Parathyroid adenoma (tissue), 2 donors: ENCODE results near the gene ADAD2.

ENCODE experiments used
- H2AFZ ChIP-seq: fragments of 300-600 bp; sonication (generic); one replicate; pipeline ENCODE4 v1.7.0; 2017; ENCODE audit warnings: antibody characterized with exemption, mild to moderate bottlenecking
- H3K27ac ChIP-seq: fragments of 300-600 bp; sonication (generic); one replicate; pipeline ENCODE4 v1.7.0; 2017
- H3K27me3 ChIP-seq: fragments of 300-600 bp; sonication (generic); one replicate; pipeline ENCODE4 v1.7.0; 2017; ENCODE audit warnings: low read length; ENCODE audit not compliant: control insufficient read depth, insufficient read depth
- H3K36me3 ChIP-seq: fragments of 300-600 bp; sonication (generic); one replicate; pipeline ENCODE4 v1.7.0; 2017; ENCODE audit warnings: low read length; ENCODE audit not compliant: control insufficient read depth, insufficient read depth
- H3K4me1 ChIP-seq: fragments of 300-600 bp; sonication (generic); one replicate; pipeline ENCODE4 v1.7.0; 2017; ENCODE audit warnings: control low read depth
- H3K4me2 ChIP-seq: fragments of 300-600 bp; sonication (generic); one replicate; pipeline ENCODE4 v1.7.0; 2017; ENCODE audit warnings: low read length
- H3K4me3 ChIP-seq: fragments of 300-600 bp; sonication (generic); one replicate; pipeline ENCODE4 v1.7.0; 2017; ENCODE audit warnings: low read depth, low read length
- H3K79me2 ChIP-seq: fragments of 300-600 bp; sonication (generic); one replicate; pipeline ENCODE4 v1.7.0; 2017; ENCODE audit warnings: control low read depth
- H3K9ac ChIP-seq: fragments of 300-600 bp; sonication (generic); one replicate; pipeline ENCODE4 v1.7.0; 2017; ENCODE audit warnings: mild to moderate bottlenecking
- H3K9me3 ChIP-seq: fragments of 300-600 bp; sonication (generic); one replicate; pipeline ENCODE4 v1.7.0; 2017; ENCODE audit warnings: low read length; ENCODE audit not compliant: control insufficient read depth
- CTCF ChIP-seq: fragments of 300-600 bp; sonication (generic); IDR thresholded peaks from one replicate; pipeline ENCODE4 v1.7.0; 2017; ENCODE audit warnings: antibody characterized with exemption, mild to moderate bottlenecking
- donor health status: primary hyperparathyroidism.

Gene ADAD2

GRCh38 chr16:84194470-84195200 lies 3.7 kb downstream of the ADAD2 start:
- Histone ChIP-seq H3K9me3 (no peaks in the 10 kb centered on the region), H3K4me1 (no peaks in the 10 kb centered on the region), H3K36me3 (no peaks in the 10 kb centered on the region), H3K27me3 (no peaks in the 10 kb centered on the region), H3K79me2 (no peaks in the 10 kb centered on the region), H3K27ac (no peak overlapping the region), H3K4me2 (no peak overlapping the region), H3K4me3 (no peak overlapping the region), H3K9ac (no peak overlapping the region), H2AFZ (no peak overlapping the region)
- TF ChIP-seq CTCF: no peak

DNA sequence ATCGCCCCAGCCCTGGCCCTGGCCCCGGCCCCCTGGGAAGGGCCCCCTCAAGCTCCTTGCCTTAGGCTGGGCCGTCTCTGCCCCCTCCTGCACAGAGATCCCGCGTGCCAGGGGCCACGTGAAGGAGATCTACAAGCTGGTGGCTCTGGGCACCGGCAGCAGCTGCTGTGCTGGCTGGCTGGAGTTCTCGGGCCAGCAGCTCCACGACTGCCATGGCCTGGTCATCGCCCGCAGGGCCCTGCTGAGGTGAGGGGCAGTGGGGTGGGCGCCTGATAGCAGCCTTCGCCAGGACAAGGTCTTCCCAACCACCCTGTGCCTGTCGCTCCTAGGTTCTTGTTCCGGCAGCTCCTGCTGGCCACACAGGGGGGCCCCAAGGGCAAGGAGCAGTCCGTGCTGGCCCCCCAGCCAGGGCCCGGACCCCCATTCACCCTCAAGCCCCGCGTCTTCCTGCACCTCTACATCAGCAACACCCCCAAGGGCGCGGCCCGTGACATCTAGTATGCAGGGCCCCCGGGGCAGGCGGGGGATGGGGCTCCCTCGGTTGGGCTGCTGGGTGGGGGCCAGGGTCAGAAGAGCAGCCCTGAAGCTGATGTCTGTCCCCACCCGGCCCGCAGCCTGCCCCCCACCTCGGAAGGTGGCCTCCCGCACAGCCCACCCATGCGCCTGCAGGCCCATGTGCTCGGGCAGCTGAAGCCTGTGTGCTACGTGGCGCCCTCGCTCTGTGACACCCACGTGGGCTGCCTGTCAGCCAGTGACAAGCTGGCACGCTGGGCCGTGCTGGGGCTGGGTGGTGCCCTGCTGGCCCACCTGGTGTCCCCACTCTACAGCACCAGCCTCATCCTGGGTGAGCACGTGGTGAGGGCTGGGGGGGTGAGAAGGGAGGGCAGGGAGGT lies 4.5 kb downstream of the ADAD2 start:
- no peaks in the 10 kb centered on the region for H3K79me2 ChIP-seq
- no peak overlapping the region for H3K4me2 ChIP-seq
- no peaks in the 10 kb centered on the region for H3K4me1 ChIP-seq
- no peaks in the 10 kb centered on the region for H3K27me3 ChIP-seq
- no peaks in the 10 kb centered on the region for H3K36me3 ChIP-seq
- H2AFZ ChIP-seq: no peak overlapping the region
- H3K9me3 ChIP-seq: no peaks in the 10 kb centered on the region
- H3K4me3 ChIP-seq: no peak overlapping the region
- H3K27ac ChIP-seq: no peak overlapping the region
- no peak for TF ChIP-seq CTCF
- H3K9ac ChIP-seq: no peak overlapping the region

DNA sequence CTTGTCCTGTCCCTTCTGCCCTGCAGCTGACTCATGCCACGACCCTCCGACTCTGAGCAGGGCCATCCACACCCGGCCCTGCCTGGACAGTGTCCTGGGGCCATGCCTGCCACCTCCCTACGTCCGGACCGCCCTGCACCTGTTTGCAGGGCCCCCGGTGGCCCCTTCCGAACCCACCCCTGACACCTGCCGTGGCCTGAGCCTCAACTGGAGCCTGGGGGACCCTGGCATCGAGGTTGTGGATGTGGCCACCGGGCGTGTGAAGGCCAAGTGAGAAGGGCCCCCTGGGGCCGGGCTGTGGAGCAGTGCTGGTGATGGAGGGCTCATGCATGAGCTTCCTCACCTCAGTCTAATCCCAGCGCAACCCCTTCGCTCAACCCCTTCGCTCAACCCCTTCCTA lies 5.1 kb downstream of the ADAD2 start:
- H2AFZ ChIP-seq: no peak overlapping the region
- no peak overlapping the region for H3K27ac ChIP-seq
- H3K4me3 ChIP-seq: no peak overlapping the region
- H3K4me1 ChIP-seq: no peaks in the 10 kb centered on the region
- H3K4me2 ChIP-seq: no peak overlapping the region
- no peak for TF ChIP-seq CTCF
- H3K9ac ChIP-seq: no peak overlapping the region
- H3K36me3 ChIP-seq: no peaks in the 10 kb centered on the region
- no peaks in the 10 kb centered on the region for H3K27me3 ChIP-seq
- no peaks in the 10 kb centered on the region for H3K79me2 ChIP-seq
- no peaks in the 10 kb centered on the region for H3K9me3 ChIP-seq

- TF ChIP-seq CTCF: no peak
- H3K4me3 ChIP-seq: no peak overlapping the region
Observed at GRCh38 chr16:84196727-84197394, 5.9 kb downstream of the ADAD2 start.

More at GRCh38 chr16:84196727-84197394, 5.9 kb downstream of the ADAD2 start:
- Histone ChIP-seq H3K36me3 (no peaks in the 10 kb centered on the region), H3K4me1 (no peaks in the 10 kb centered on the region), H3K79me2 (no peaks in the 10 kb centered on the region), H3K9ac (no peak overlapping the region), H3K9me3 (no peaks in the 10 kb centered on the region), H3K4me2 (no peak overlapping the region), H2AFZ (no peak overlapping the region), H3K27me3 (no peaks in the 10 kb centered on the region), H3K27ac (no peak overlapping the region)
